HepG2 (cell line): ENCODE data around the gene P2RY8. TPM values are rescaled to one million over a fixed set of nuclear protein-coding genes. Genes with fewer than 3 reads are reported as not detected.
A peak's percentile ranks its signal among the peaks of the same experiment; 100 is the strongest.

ENCODE experiments used
- DPF2 ChIP-seq: sonication (generic); formaldehyde crosslinking; IDR thresholded peaks from 2 replicates; pipeline ENCODE4 v1.4.0; 2020; ENCODE audit warnings: mild to moderate bottlenecking, low read depth, missing genetic modification reagents, borderline replicate concordance
- IRF2 ChIP-seq: IDR thresholded peaks from 2 replicates; pipeline ENCODE4 v1.6.1; 2018; ENCODE audit warnings: missing genetic modification reagents, missing compliant biosample characterization
- ZBTB37 ChIP-seq: sonication (generic); formaldehyde crosslinking; IDR thresholded peaks from 2 replicates; pipeline ENCODE4 v1.4.0; 2020; ENCODE audit warnings: mild to moderate bottlenecking, missing genetic modification reagents
- ZFP91 ChIP-seq: sonication (generic); formaldehyde crosslinking; IDR thresholded peaks from 2 replicates; pipeline ENCODE4 v1.9.0; 2022; ENCODE audit warnings: missing genetic modification reagents, mild to moderate bottlenecking, borderline replicate concordance
- ZFY ChIP-seq: sonication (generic); formaldehyde crosslinking; IDR thresholded peaks from 2 replicates; pipeline ENCODE4 v1.4.0; 2020; ENCODE audit warnings: missing genetic modification reagents
- ZNF260 ChIP-seq: sonication (generic); formaldehyde crosslinking; IDR thresholded peaks from 2 replicates; pipeline ENCODE4 v1.4.0; 2020; ENCODE audit warnings: missing genetic modification reagents, low read depth, mild to moderate bottlenecking, borderline replicate concordance
- ZNF282 ChIP-seq: fragments of 450-650 bp; IDR thresholded peaks from 2 replicates; pipeline ENCODE4 v1.6.1; 2018; ENCODE audit not compliant: partially characterized antibody
- ZNF687 ChIP-seq: sonication (generic); formaldehyde crosslinking; IDR thresholded peaks from 2 replicates; pipeline ENCODE4 v1.5.1; 2020; ENCODE audit warnings: mild to moderate bottlenecking, missing genetic modification reagents, moderate library complexity
- ZNF768 ChIP-seq: sonication (generic); formaldehyde crosslinking; IDR thresholded peaks from 2 replicates; pipeline ENCODE4 v1.4.0; 2020; ENCODE audit warnings: missing genetic modification reagents
- ZSCAN31 ChIP-seq: sonication (generic); formaldehyde crosslinking; IDR thresholded peaks from 2 replicates; pipeline ENCODE4 v1.5.0; 2020; ENCODE audit warnings: low read depth, mild to moderate bottlenecking, missing genetic modification reagents
- polyA plus RNA-seq, 8 experiments: library from polyadenylated mRNA; depleted of rRNA in 3 of 8; stranded (reverse) in 7 of 8; unstranded in 1 of 8; fragments of >200 nt; fragmentation: Illumina TruSeq in 4 of 8; extraction: Trizol in 4 of 8; gene quantifications; 2 replicates each; pipeline versions ENCODE4 v1.2.1 to v1.2.3, GENCODE V29; 2011 to 2016; ENCODE audit warnings: low read depth in 4 of 8, missing spikeins in 1 of 8, mixed read lengths in 1 of 8; ENCODE audit not compliant: insufficient read depth in 1 of 8
- total RNA-seq, 5 experiments: library from RNA; depleted of rRNA; stranded (reverse); fragments of >200 nt; fragmentation: Illumina TruSeq; extraction: Trizol; gene quantifications; 2 replicates each; pipeline ENCODE4 v1.2.3, GENCODE V29; 2016; ENCODE audit warnings: low read depth in 1 of 5
- TF ChIP-seq, protein P1 (sequence below): sonication (generic); formaldehyde crosslinking; IDR thresholded peaks from 2 replicates; pipeline ENCODE4 v1.4.0; 2020; ENCODE audit warnings: mild to moderate bottlenecking, missing genetic modification reagents
- TF ChIP-seq, protein P2 (sequence below): sonication (generic); formaldehyde crosslinking; IDR thresholded peaks from 2 replicates; pipeline ENCODE4; 2020; ENCODE audit warnings: missing genetic modification reagents, mild to moderate bottlenecking, borderline replicate concordance

P2RY8 gene
- total and polyA plus RNA-seq, 2 of the 13 experiments (the other 11 are each of a cell fraction or from before 2014, with no cell fraction given) = 1.0 to 1.3 TPM

DNA sequence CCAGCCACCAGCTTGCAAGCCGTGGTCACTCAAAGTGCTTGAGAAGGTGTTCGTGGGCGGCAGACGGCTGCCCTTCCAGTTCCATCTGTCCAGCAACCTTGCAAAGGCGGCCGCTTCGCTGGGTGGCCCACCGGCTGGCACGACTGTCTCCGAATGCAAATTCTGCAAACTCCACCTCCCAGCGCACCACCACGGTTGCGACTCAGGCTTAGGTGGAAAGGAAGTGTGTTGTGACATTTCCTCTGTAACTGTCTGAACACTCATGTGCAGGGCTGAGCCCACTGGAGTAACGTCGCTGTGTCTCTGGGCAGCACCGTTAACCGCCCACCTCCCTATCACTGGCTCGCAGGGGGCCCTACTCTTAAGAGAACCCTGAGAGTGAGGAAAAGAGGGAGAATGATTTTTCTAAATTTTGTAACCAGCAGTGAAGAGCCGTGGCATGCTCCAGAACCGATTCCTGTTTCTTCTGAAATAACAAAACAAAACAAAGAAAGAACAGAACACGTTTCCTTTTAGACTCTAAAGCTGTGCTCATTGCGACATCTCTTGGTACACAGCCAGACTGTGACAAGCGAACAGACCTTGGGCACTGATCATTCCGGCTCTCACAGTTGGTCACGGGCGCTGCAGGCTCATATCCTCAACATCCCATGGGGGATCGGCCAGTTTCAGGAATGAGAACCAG lies at the start of gene P2RY8 (continued):
- TF ChIP-seq ZNF687 (CRISPR knock-in tag) (peak; percentile 69), IRF2 (no peak), ZFP91 (peak; percentile 80), ZFY (CRISPR knock-in tag) (peak; percentile 32; the same call in 1 of the 2 replicates), ZNF282 (no peak), ZSCAN31 (CRISPR knock-in tag) (no peak), ZBTB37 (no peak), DPF2 (0 out of 2 replicates have a peak, but pooled peaks have one; percentile 12), ZNF768 (peak; percentile 93), ZNF260 (CRISPR knock-in tag) (no peak)
- TF ChIP-seq, protein P1, sequence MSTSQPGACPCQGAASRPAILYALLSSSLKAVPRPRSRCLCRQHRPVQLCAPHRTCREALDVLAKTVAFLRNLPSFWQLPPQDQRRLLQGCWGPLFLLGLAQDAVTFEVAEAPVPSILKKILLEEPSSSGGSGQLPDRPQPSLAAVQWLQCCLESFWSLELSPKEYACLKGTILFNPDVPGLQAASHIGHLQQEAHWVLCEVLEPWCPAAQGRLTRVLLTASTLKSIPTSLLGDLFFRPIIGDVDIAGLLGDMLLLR (CRISPR knock-in tag) = no peak
- TF ChIP-seq, protein P2, sequence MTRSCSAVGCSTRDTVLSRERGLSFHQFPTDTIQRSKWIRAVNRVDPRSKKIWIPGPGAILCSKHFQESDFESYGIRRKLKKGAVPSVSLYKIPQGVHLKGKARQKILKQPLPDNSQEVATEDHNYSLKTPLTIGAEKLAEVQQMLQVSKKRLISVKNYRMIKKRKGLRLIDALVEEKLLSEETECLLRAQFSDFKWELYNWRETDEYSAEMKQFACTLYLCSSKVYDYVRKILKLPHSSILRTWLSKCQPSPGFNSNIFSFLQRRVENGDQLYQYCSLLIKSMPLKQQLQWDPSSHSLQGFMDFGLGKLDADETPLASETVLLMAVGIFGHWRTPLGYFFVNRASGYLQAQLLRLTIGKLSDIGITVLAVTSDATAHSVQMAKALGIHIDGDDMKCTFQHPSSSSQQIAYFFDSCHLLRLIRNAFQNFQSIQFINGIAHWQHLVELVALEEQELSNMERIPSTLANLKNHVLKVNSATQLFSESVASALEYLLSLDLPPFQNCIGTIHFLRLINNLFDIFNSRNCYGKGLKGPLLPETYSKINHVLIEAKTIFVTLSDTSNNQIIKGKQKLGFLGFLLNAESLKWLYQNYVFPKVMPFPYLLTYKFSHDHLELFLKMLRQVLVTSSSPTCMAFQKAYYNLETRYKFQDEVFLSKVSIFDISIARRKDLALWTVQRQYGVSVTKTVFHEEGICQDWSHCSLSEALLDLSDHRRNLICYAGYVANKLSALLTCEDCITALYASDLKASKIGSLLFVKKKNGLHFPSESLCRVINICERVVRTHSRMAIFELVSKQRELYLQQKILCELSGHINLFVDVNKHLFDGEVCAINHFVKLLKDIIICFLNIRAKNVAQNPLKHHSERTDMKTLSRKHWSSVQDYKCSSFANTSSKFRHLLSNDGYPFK = no peak
